Esophagus mucosa (tissue), 1 donor: ENCODE data around the gene ZNF683. TPM values are rescaled to one million over a fixed set of nuclear protein-coding genes. Genes with fewer than 3 reads are reported as not detected.
"Not testable (repeated sequence)": the region's sequence is repeated elsewhere in the genome, so short reads cannot be mapped to it uniquely, and the experiment has no call there.

ENCODE experiments used
- ATAC-seq: fragments of 200-7000 bp; cut with Tn5 transposase; one replicate; pipeline ENCODE4 v1.9.1; 2020
- total RNA-seq: library from RNA; stranded (reverse); gene quantifications from one replicate; pipeline ENCODE4 v1.2.4, GENCODE V29; 2023
- donor health status: DM: yes; HTN: yes; CAD: no.

The ZNF683 gene
- total RNA-seq, 1 donor from 2014 or later: not detected

- ATAC-seq: peak; percentile 93
Measured at GRCh38 chr1:26336477-26337205, 35.9 kb downstream of the ZNF683 start.

- no peak for ATAC-seq
Measured at GRCh38 chr1:26335774-26336476, 36.6 kb downstream of the ZNF683 start.

DNA sequence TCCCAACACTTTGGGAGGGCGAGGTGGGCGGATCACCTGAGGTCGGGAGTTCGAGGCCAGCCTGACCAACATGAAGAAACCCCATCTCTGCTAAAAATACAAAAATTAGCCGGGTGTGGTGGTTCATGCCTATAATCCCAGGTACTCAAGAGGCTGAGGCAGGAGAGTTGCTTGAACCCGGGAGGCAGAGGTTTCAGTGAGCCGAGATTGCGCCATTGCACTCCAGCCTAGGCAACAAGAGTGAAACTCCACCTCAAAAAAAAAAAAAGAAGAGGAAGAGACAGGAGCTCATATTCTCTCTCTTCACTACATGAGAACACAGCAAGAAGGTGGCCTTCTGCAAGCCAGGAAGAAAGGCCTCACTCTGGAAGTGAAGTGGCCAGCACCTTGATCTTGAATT is 39.2 kb downstream of the ZNF683 start:
- ATAC-seq: not testable (repeated sequence)

GRCh38 chr1:26330276-26330675 is 42.3 kb downstream of the ZNF683 start:
- ATAC-seq: no peak

- not testable (repeated sequence) for ATAC-seq
Measured at GRCh38 chr1:26329380-26329779, 43.2 kb downstream of the ZNF683 start.

GRCh38 chr1:26328597-26328996 is 44.0 kb downstream of the ZNF683 start:
- no peak for ATAC-seq

- ATAC-seq: peak; percentile 51
Measured at GRCh38 chr1:26327956-26328362, 44.6 kb downstream of the ZNF683 start.

- ATAC-seq: no peak
Measured at GRCh38 chr1:26324550-26324949, 48.0 kb downstream of the ZNF683 start.

GRCh38 chr1:26323382-26323781 is 49.2 kb downstream of the ZNF683 start:
- ATAC-seq: no peak

GRCh38 chr1:26322042-26322331 is 50.6 kb downstream of the ZNF683 start:
- peak; percentile 4 for ATAC-seq

DNA sequence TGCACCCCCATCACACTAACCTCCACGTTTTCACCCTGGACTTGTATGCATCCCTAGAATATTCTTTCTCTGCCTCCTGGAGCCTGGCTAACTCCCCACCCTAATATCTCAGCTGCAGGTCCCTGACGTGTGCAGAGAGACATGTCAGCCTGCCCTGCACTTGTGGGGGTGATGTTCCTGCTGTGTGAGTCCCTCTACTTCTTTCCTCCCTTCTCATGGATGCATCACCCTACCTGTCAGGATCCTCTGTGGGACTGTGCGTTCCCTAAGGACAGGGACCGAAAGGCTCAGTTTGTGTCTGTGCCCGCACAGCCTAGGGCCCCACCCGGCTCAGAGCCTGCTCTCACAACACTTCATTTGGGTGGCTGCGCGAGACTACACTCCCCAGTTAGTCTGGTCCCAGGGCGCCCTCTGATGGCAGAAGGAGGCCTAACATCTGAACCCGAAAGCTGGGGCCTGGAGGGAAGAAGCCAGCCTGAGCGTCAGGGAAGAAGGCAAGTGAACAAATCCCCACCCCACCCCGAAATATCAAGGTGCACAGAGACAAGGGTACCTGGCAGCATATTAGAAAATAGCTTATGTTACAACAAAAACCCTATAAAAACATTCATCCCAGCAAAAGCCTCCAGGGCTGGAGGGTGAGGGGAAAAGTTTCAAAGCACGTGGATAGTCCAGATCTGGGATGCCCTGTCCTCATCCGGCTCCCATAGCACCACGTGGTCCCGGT is 51.1 kb downstream of the ZNF683 start:
- peak; percentile 78 for ATAC-seq

- peak; percentile 3 for ATAC-seq
Measured at GRCh38 chr1:26320896-26321295, 51.7 kb downstream of the ZNF683 start.

DNA sequence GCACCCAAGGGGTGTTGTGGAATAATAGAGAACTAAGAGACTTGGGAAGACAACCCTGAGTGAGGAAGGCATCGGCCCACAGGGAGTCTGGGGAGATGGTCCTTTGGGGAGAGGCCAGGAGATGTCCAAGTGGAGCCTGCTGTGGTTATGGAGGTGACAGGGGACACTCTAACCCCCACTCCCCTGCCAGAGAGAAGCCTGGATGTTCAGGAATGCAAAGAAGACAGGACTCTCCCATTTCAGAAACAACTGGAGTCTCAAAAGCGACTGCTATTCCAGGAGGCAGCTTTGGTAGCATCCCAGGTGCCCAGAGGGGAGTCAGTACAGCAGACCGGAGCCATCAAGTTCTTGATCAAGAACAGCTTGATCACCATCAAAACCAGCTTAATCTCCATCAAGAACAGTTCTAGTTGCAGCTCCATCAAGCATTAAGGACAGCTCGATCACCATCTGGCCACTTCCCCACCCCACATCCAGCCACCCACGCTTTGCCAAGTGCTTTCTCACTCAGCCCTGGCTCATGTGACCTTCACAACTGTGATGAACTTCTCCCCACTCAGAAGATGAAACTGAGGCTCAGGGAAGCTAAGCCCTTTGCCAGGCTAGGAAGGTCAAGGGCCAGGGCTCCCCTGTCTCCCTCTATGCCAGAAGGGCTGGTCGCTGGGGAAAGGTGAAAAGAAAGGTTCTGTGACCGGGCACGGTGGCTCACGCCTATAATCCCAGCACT is 54.0 kb downstream of the ZNF683 start:
- ATAC-seq: no peak

DNA sequence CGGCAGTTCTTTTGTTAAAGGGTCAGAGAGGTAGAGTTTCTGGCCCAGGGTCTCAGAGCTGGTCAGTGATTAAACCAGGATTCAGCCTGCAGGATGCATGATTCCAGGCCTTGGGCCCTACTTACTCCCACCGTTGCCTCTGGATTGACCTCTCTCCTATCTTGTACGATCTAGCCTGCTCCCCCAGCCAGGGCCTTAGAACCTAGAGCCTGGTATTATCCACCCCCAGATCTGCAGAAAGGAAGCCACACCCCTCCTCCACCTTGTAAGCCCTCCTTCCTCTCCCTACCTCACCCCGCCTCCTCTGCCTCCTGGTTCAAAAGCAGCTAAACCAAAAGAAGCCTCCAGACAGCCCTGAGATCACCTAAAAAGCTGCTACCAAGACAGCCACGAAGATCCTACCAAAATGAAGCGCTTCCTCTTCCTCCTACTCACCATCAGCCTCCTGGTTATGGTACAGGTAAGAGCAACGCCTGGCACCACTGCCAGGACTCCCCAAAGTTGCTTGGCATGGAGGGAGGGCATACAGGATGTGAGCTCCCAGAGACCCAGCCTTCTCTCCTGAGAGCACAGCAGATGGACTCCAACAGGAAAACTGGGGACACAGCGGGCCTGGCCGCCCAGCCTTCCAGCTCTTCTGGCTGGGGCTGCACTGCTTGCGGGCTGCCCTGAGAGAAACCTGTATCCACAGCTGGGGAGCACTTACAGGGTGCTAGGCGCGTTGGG is 54.8 kb downstream of the ZNF683 start, which contains the start of gene CD52:
Gene CD52 (plus strand): TSS at position 347 of the 726 bp plus-strand sequence. CDS start 60 bp downstream, at position 407.
- ATAC-seq: peak; percentile 19

GRCh38 chr1:26317146-26317545 is 55.4 kb downstream of the ZNF683 start:
- no peak for ATAC-seq

GRCh38 chr1:26315874-26316850 is 56.4 kb downstream of the ZNF683 start:
- no peak for ATAC-seq

GRCh38 chr1:26314501-26314900 is 58.0 kb downstream of the ZNF683 start:
- ATAC-seq: no peak
